Cerebellar nuclear complex (tissue), 1 donor: ENCODE data around the gene C1orf21.
"Not testable (repeated sequence)": the region's sequence is repeated elsewhere in the genome, so short reads cannot be mapped to it uniquely, and the experiment has no call there.

Source experiments
- DNase-seq, 2 experiments: peaks; one replicate each; lab custom pipeline; 2025; lab: John Stamatoyannopoulos, UW

The C1orf21 gene

DNA sequence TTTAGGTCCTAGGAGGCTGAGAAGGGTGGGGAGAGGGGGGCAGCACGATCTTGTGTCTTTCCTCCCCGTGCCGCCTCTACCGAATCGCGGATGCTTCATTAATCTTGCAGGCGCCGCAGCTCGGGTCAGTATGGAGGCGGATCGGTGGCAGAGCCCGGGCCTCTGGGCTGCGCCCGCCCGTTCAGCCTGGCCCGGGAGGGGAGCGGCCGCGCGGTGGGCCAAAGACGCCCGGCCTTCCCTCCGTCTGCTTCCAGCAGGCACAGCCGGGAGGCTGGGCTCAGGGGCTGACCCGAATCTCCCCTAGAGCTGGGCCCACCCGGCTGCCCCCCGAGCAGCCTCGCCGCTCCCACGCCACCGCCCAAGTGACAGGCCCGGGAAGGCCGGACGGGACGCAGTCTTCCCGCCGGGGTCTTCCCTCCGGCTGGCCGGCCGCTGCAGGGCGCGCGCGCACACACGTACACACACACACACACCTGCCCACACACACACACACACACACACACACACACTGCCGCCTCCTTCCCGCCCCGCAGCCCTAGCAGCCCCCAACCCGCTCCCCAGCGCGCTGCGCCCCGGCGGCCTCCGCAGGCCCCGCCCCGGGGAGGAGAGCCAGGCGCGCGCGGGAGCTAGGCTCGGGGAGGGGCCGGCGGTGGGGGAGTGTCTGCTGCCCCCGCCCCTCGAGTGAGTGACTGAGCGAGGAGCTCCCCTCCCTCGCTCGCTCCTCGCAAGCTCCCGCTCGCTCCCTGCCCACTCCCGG is at the start of gene C1orf21:
C1orf21 (plus strand) TSS at position 718 of the 757 bp plus-strand sequence. CDS start 90,481 bp downstream, outside the sequence.
- peak; percentile 64 to 72 for DNase-seq

GRCh38 chr1:184337865-184338264 is 49.0 kb upstream of the C1orf21 start:
- DNase-seq, result not testable (repeated sequence)

DNA sequence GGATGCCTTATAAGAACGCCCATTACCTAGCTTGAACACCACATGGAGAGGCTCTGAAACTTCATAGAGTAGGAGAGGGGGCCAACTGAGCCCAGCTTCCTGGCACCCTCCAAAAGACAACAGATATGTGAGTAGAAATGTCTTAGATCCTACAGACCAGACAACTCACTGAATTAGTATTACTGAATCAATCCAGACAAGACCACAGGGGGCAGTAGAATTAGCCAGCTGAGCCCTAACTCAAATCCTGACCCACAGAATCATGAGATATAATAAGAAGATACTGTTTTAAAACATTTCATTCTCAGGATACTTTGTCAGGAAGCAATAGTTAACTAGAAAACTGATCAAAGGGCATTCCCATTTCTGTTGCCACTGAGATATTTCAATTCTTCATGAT is 45.8 kb upstream of the C1orf21 start:
- DNase-seq, result no peak

DNA sequence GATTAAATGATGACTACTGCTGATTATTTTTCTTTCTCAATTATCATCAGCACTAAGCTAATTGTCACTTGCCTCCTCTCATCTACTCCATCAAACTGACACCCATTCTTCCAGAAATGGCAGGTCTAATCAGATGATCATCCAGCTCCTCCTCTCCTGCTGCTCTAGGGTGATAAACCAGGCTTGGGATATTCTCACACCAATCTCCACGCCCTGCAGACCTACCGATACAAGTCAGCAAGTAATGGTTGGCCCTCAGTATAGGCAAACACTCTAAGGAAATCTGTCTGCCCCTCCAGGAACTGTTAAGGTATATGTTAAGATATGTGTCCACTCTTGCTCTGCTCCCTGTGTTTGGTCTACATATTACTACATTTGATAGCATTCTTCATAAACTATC is 36.3 kb upstream of the C1orf21 start:
- DNase-seq, result no peak

DNA sequence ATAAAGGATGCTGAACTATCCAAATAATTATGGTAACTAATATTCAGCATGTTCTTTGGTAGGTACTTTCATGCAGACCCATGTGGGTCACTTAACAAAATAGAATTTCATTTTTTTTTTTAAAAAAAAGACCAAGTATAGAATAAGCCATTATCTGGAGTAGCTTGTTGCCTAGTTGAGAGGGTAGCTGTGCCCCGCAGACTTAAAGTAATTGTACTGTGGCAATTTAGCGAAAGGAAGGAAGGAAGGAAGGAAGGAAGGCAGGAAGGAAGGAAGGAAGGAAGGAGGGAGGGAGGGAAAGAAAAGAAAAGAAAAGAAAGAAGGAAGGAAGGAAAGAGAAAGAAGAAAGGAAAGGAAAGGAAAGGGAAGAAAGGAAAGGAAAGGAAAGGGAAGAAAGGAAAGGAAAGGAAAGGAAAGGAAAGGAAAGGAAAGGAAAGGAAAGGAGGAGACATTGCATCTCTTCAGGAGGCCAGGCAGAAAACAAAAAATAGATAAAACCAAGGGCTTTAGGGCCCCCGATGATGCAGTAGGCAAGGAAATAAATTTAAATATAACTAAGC is 35.3 kb upstream of the C1orf21 start:
- DNase-seq, result no peak

DNA sequence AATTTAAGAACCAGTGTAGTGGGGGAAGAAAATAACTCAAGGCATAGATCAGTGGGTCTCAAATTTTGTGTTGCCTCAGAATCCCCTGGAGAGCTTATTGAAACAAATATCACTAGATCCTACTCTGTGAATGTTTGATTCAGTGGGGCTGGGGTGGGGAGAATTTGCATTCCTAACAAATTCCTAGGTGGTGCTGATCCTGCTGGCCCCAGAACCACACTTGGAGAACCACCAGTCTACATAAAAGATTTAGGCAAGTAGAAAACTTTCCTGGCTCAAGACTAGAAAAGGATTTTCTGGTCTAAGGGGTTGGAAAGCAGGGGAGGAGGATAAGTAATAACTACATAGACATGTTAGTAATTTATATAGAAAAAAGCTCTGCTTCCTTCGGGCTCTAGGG is 34.1 kb upstream of the C1orf21 start:
- DNase-seq, result no peak

GRCh38 chr1:184354719-184355118 is 32.1 kb upstream of the C1orf21 start:
- no peak for DNase-seq

GRCh38 chr1:184356891-184357290 is 29.9 kb upstream of the C1orf21 start:
- DNase-seq, result no peak

DNA sequence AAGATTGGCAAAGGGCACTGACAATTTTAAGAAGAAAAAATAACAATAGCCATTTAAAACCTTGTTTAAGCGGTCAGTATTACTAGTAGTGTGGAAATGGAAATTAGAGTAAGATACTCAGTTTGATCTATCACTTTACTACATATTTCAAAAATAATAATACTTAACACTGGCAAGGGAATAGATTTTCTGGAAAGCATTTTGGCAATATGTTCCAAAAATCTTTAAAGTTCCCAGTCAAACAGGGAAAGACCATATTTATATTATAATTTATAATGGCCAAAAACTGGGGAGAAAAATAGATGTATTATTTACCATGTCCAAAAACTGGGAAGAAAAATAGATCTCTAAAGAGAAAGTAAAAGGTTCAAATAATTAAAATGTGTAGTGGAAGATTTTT is 28.6 kb upstream of the C1orf21 start:
- no peak for DNase-seq

GRCh38 chr1:184359909-184360308 is 26.9 kb upstream of the C1orf21 start:
- DNase-seq, result no peak

DNA sequence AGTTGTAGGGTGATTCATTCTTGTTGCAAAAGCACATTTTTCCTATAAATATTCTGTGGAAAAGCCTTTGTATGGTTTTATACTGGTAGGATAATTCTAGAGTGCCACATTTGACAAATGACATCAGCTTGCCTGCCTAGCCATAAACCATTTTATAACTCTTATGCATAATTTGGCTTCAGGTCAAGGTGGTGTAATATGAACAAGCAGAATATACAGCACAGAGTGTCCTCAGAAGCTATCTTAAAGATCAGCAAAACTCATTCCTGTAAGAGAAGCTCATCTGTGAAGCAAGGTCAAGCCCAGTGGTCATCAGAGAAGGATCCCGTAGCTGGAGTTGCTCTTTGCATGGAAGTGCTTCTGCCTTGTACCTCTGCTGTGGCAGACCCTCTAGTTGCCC is 24.0 kb upstream of the C1orf21 start:
- no peak for DNase-seq

- DNase-seq, result no peak
Observed at GRCh38 chr1:184365699-184366098, 21.1 kb upstream of the C1orf21 start.

- DNase-seq, result no peak
Observed at GRCh38 chr1:184366997-184367396, 19.8 kb upstream of the C1orf21 start.

GRCh38 chr1:184367427-184368038 is 19.3 kb upstream of the C1orf21 start:
- DNase-seq, result no peak

DNA sequence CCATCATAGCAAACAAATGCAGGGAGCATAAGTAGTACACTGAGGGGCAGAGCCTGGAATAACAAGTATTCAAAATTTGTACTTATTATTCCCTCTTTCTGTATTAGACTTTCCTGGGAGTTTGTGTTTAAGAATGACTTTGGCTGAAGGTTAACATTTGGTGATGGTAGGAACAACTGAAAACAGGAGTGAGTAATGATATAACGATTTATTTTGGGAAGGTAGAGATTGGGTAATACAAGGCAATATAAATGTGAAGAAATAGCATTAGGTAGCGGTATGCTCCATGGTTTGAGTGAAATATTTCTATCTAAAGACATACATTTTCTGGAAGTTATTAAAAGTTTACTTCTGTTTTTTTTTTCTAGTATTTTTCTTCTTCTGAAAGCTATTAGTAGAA is 18.5 kb upstream of the C1orf21 start:
- DNase-seq, result no peak

GRCh38 chr1:184370850-184371249 is 16.0 kb upstream of the C1orf21 start:
- no peak for DNase-seq

GRCh38 chr1:184373155-184373554 is 13.7 kb upstream of the C1orf21 start:
- no peak for DNase-seq

GRCh38 chr1:184376369-184376768 is 10.5 kb upstream of the C1orf21 start:
- no peak for DNase-seq

- no peak for DNase-seq
Observed at GRCh38 chr1:184379111-184379752, 7.6 kb upstream of the C1orf21 start.

- DNase-seq, result no peak
Observed at GRCh38 chr1:184380468-184380867, 6.4 kb upstream of the C1orf21 start.

GRCh38 chr1:184383772-184384323 is 3.0 kb upstream of the C1orf21 start:
- DNase-seq, result no peak

DNA sequence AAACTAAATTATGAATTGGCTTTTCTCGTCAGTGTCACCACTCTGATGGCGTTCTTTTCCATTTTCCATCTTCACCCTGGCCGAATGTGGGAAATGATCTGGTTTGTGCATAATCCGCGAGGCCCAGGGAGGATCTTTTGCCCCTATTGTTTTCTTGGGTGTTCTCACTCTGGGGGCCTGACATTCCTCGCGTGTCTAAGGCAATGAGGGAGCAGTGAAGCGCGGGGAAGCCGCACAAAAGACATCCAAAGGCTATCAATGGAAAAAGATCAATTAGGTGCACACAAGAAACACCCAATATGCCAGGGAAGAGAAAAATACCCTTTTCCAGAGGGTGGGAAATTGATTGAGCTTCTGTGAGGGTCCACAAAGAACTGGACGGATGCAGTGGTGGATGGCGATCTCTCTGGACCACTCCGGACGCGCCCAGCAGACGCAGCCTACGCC is 941 bp upstream of the C1orf21 start:
- DNase-seq, result no peak
